Stimulated activated CD4-positive, alpha-beta T cell treated with anti-CD3 and anti-CD28 coated beads, TNF-alpha, amount 100 ng/mL, for 48 hours (primary cell): ENCODE measurements around the gene IQCE.
"Not testable (repeated sequence)": the region's sequence is repeated elsewhere in the genome, so short reads cannot be mapped to it uniquely, and the experiment has no call there.

Source experiments
- DNase-seq, 3 donors: peaks; one replicate each; pipeline ENCODE4 v3.0.0-alpha.2; 2020; ENCODE audit warnings: low read depth in 3 of 3

Gene IQCE

GRCh38 chr7:2602406-2603043 is 43.7 kb downstream of the IQCE start:
- DNase-seq = no peak

- no peak for DNase-seq
Observed at GRCh38 chr7:2603044-2603965, 44.5 kb downstream of the IQCE start.

- DNase-seq = no peak
Observed at GRCh38 chr7:2604608-2605174, 45.9 kb downstream of the IQCE start.

- DNase-seq = no peak
Observed at GRCh38 chr7:2605608-2606538, 47.1 kb downstream of the IQCE start.

GRCh38 chr7:2606539-2606936 is 47.8 kb downstream of the IQCE start:
- DNase-seq = no peak

- DNase-seq = no peak
Observed at GRCh38 chr7:2607122-2607922, 48.5 kb downstream of the IQCE start.

- no peak for DNase-seq
Observed at GRCh38 chr7:2607923-2608904, 49.4 kb downstream of the IQCE start.

GRCh38 chr7:2608921-2609411 is 50.2 kb downstream of the IQCE start:
- DNase-seq = no peak

- DNase-seq = not testable (repeated sequence)
Observed at GRCh38 chr7:2609646-2610045, 50.9 kb downstream of the IQCE start.

GRCh38 chr7:2610466-2610865 is 51.7 kb downstream of the IQCE start:
- no peak for DNase-seq

- no peak for DNase-seq
Observed at GRCh38 chr7:2610898-2611297, 52.1 kb downstream of the IQCE start.

- DNase-seq = no peak
Observed at GRCh38 chr7:2611401-2611800, 52.6 kb downstream of the IQCE start.

- no peak for DNase-seq
Observed at GRCh38 chr7:2611922-2612321, 53.1 kb downstream of the IQCE start.

- DNase-seq = no peak
Observed at GRCh38 chr7:2612445-2613097, 53.8 kb downstream of the IQCE start.

- no peak for DNase-seq
Observed at GRCh38 chr7:2613098-2613930, 54.5 kb downstream of the IQCE start.

GRCh38 chr7:2613931-2614600 is 55.3 kb downstream of the IQCE start:
- no peak for DNase-seq

- no peak for DNase-seq
Observed at GRCh38 chr7:2614631-2615330, 56.0 kb downstream of the IQCE start.
